ENCODE results near the gene HOXA10. TPM values are rescaled to one million over a fixed set of nuclear protein-coding genes. Genes with fewer than 3 reads are reported as not detected.

HOXA10 gene
- polyA plus RNA-seq (2013, experiment 1 of 2) = 5.6 TPM
- 6.2 TPM for polyA plus RNA-seq (2013, experiment 2 of 2)

- Histone ChIP-seq H3K4me1 (ENCODE audit: control insufficient read depth, insufficient read depth, low read length, poor library complexity, severe bottlenecking) (peaks cover 3% of the 10 kb centered on the region), H3K27ac (ENCODE audit: low read depth, low read length, severe bottlenecking) (no peak within 1 kb of the TSS), H3K4me3 (ENCODE audit: extremely low read depth, insufficient read depth, low read length, poor library complexity, severe bottlenecking) (peak within 1 kb of the TSS; percentile 26), H3K9me3 (ENCODE audit: control insufficient read depth, low read length) (no peaks in the 10 kb centered on the region), H3K36me3 (ENCODE audit: control insufficient read depth, insufficient read depth, low read length) (no peaks in the 10 kb centered on the region)
- WGBS, 2 experiments (ENCODE audit: insufficient coverage in 2 of 2) = 4 to 7% methylated on average over 58 to 63 of the region's 82 CpGs
These were observed at the start of gene HOXA10 for GRCh38 chr7:27173956-27174873. Gene HOXA10, minus strand, starts transcription at chr7:27174320. Its CDS starts 14 bp downstream, at chr7:27174306.

GRCh38 chr7:27221201-27221797, 47.2 kb upstream of the HOXA10 start:
- H3K27ac ChIP-seq (ENCODE audit: low read depth, low read length, severe bottlenecking) = no peak overlapping the region
- H3K4me3 ChIP-seq (ENCODE audit: extremely low read depth, insufficient read depth, low read length, poor library complexity, severe bottlenecking) = no peak overlapping the region
- WGBS, 2 experiments (ENCODE audit: insufficient coverage in 2 of 2) = 90 to 100% methylated on average over 1 to 2 of the region's 3 CpGs
- no peaks in the 10 kb centered on the region for H3K36me3 ChIP-seq (ENCODE audit: control insufficient read depth, insufficient read depth, low read length)
- peaks cover 10% of the 10 kb centered on the region for H3K4me1 ChIP-seq (ENCODE audit: control insufficient read depth, insufficient read depth, low read length, poor library complexity, severe bottlenecking)
- no peaks in the 10 kb centered on the region for H3K9me3 ChIP-seq (ENCODE audit: control insufficient read depth, low read length)

GRCh38 chr7:27220440-27220955, 46.4 kb upstream of the HOXA10 start:
- Histone ChIP-seq H3K4me1 (ENCODE audit: control insufficient read depth, insufficient read depth, low read length, poor library complexity, severe bottlenecking) (peaks cover 7% of the 10 kb centered on the region), H3K27ac (ENCODE audit: low read depth, low read length, severe bottlenecking) (no peak overlapping the region), H3K36me3 (ENCODE audit: control insufficient read depth, insufficient read depth, low read length) (no peaks in the 10 kb centered on the region), H3K9me3 (ENCODE audit: control insufficient read depth, low read length) (no peaks in the 10 kb centered on the region), H3K4me3 (ENCODE audit: extremely low read depth, insufficient read depth, low read length, poor library complexity, severe bottlenecking) (no peak overlapping the region)
- WGBS, 2 experiments (ENCODE audit: insufficient coverage in 2 of 2) = 86 to 90% methylated on average over 40 of the region's 45 CpGs

GRCh38 chr7:27219821-27220220, 45.7 kb upstream of the HOXA10 start:
- 89 to 100% methylated on average over 1 to 4 of the region's 4 CpGs for WGBS, 2 experiments (ENCODE audit: insufficient coverage in 2 of 2)

GRCh38 chr7:27217951-27218350, 43.8 kb upstream of the HOXA10 start:
- peaks cover 9% of the 10 kb centered on the region for H3K4me1 ChIP-seq (ENCODE audit: control insufficient read depth, insufficient read depth, low read length, poor library complexity, severe bottlenecking)
- no peaks in the 10 kb centered on the region for H3K9me3 ChIP-seq (ENCODE audit: control insufficient read depth, low read length)
- no peak overlapping the region for H3K4me3 ChIP-seq (ENCODE audit: extremely low read depth, insufficient read depth, low read length, poor library complexity, severe bottlenecking)
- no peaks in the 10 kb centered on the region for H3K36me3 ChIP-seq (ENCODE audit: control insufficient read depth, insufficient read depth, low read length)
- H3K27ac ChIP-seq (ENCODE audit: low read depth, low read length, severe bottlenecking) = no peak overlapping the region

More at GRCh38 chr7:27219821-27220220, 45.7 kb upstream of the HOXA10 start:
- Histone ChIP-seq H3K9me3 (ENCODE audit: control insufficient read depth, low read length) (no peaks in the 10 kb centered on the region), H3K4me1 (ENCODE audit: control insufficient read depth, insufficient read depth, low read length, poor library complexity, severe bottlenecking) (no peaks in the 10 kb centered on the region), H3K27ac (ENCODE audit: low read depth, low read length, severe bottlenecking) (no peak overlapping the region), H3K4me3 (ENCODE audit: extremely low read depth, insufficient read depth, low read length, poor library complexity, severe bottlenecking) (no peak overlapping the region), H3K36me3 (ENCODE audit: control insufficient read depth, insufficient read depth, low read length) (no peaks in the 10 kb centered on the region)

DNA sequence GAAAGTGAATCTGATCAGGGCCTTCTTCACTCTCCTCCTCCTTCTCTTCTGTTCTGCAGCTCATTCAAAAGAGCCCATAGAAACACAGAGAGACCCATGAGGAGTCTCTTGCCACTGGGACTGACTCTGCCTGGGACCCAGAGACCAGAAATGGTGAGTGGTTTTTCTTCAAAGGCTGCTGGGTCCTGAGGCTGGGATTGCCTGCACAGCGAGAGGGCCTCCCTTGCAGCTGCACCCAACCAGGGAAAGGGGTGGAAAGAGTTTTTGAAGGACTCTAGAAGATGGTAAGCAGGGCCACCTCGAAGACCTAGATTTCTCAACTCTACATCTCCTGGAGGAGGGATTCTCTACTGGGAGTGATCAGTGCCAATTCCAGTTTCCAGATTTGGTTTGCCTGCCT, 41.2 kb upstream of the HOXA10 start:
- Histone ChIP-seq H3K9me3 (ENCODE audit: control insufficient read depth, low read length) (no peaks in the 10 kb centered on the region), H3K36me3 (ENCODE audit: control insufficient read depth, insufficient read depth, low read length) (no peaks in the 10 kb centered on the region), H3K4me3 (ENCODE audit: extremely low read depth, insufficient read depth, low read length, poor library complexity, severe bottlenecking) (no peak overlapping the region), H3K27ac (ENCODE audit: low read depth, low read length, severe bottlenecking) (no peak overlapping the region), H3K4me1 (ENCODE audit: control insufficient read depth, insufficient read depth, low read length, poor library complexity, severe bottlenecking) (peaks cover 9% of the 10 kb centered on the region)
- WGBS, 2 experiments (ENCODE audit: insufficient coverage in 2 of 2) = 93% methylated on average over 2 of the region's 2 CpGs; no CpG with 5 or more reads in 1 of the 2 experiments

DNA sequence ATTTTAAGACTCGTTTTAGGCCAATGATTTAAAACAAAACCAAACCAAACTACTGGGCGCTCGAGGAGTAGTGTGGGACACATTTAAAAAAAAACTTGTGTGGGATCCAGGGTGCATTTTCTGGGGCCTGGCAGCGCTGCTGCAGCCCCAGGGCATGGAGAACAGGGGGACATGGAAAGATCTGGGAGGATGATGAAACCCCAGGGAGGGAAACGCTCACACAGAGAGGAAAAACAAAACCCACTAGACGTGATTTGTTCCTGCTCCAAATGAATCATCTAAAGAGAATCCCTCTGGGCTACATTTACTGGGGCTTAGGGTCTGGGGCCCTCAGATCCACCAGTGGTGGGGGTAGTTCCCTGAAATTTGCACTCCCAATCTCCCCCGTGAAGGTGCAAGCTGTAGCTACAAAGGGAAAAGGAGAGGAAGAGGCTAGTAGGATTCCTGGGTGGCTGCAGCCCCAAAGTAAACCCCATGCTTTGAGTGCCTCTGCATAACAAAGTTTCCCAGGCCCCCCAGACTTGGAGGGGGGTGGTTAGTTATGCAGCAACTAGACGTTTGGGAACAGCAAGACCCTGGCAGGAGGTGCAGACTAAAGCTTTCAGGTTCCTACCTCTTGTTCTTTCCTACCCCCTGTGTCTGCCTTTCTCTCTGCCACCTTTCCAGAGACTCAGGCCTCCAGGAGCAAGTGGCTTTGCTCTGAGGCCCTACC, 40.3 kb upstream of the HOXA10 start:
- no peaks in the 10 kb centered on the region for H3K36me3 ChIP-seq (ENCODE audit: control insufficient read depth, insufficient read depth, low read length)
- H3K4me3 ChIP-seq (ENCODE audit: extremely low read depth, insufficient read depth, low read length, poor library complexity, severe bottlenecking) = no peak overlapping the region
- 30 to 43% methylated on average over 1 to 2 of the region's 8 CpGs for WGBS, 2 experiments (ENCODE audit: insufficient coverage in 2 of 2)
- H3K4me1 ChIP-seq (ENCODE audit: control insufficient read depth, insufficient read depth, low read length, poor library complexity, severe bottlenecking) = peaks cover 9% of the 10 kb centered on the region
- no peak overlapping the region for H3K27ac ChIP-seq (ENCODE audit: low read depth, low read length, severe bottlenecking)
- H3K9me3 ChIP-seq (ENCODE audit: control insufficient read depth, low read length) = no peaks in the 10 kb centered on the region

DNA sequence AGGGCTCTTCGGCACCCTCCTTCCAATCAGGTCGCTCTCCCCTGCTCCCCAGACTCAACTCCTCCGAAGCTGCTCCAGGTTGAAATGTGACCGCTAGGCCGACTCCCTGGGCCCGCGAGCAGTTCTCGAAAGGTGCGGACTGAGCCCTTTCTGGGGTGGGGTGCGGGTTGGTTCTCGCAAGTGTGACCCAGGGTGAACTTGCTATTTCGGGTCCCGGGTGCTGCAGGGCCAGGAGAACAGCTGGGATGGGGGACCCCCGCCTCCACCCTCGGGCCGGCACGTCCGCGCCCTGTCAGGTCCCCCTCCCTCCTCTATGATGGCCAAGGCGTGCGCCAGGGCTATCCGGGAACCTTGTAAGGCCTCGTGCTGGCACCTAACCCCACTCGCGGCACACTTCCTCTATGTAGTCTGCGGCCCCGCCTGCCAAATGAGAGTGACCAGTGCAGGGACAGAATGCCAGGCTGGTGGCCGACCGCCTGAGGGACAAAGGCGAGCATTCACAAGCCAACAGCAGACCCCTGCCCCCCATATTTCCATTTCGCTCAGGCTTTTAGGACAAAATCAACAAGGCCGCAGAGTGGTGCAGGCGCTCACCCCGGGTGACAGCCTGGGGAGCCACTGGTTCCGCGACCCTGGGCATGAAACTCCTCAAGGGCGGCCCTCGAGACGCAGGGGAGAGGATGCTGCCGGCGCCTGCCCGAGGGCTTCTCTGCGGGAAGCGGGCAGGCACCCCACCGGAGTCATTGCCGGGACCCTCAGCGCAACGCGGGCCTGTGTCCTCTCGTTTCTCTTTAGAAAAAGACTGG, 39.5 kb upstream of the HOXA10 start:
- no peak overlapping the region for H3K4me3 ChIP-seq (ENCODE audit: extremely low read depth, insufficient read depth, low read length, poor library complexity, severe bottlenecking)
- WGBS, 2 experiments (ENCODE audit: insufficient coverage in 2 of 2) = 37 to 49% methylated on average over 42 to 44 of the region's 50 CpGs
- no peak overlapping the region for H3K27ac ChIP-seq (ENCODE audit: low read depth, low read length, severe bottlenecking)
- H3K4me1 ChIP-seq (ENCODE audit: control insufficient read depth, insufficient read depth, low read length, poor library complexity, severe bottlenecking) = peaks cover 9% of the 10 kb centered on the region
- no peaks in the 10 kb centered on the region for H3K36me3 ChIP-seq (ENCODE audit: control insufficient read depth, insufficient read depth, low read length)
- H3K9me3 ChIP-seq (ENCODE audit: control insufficient read depth, low read length) = no peaks in the 10 kb centered on the region

DNA sequence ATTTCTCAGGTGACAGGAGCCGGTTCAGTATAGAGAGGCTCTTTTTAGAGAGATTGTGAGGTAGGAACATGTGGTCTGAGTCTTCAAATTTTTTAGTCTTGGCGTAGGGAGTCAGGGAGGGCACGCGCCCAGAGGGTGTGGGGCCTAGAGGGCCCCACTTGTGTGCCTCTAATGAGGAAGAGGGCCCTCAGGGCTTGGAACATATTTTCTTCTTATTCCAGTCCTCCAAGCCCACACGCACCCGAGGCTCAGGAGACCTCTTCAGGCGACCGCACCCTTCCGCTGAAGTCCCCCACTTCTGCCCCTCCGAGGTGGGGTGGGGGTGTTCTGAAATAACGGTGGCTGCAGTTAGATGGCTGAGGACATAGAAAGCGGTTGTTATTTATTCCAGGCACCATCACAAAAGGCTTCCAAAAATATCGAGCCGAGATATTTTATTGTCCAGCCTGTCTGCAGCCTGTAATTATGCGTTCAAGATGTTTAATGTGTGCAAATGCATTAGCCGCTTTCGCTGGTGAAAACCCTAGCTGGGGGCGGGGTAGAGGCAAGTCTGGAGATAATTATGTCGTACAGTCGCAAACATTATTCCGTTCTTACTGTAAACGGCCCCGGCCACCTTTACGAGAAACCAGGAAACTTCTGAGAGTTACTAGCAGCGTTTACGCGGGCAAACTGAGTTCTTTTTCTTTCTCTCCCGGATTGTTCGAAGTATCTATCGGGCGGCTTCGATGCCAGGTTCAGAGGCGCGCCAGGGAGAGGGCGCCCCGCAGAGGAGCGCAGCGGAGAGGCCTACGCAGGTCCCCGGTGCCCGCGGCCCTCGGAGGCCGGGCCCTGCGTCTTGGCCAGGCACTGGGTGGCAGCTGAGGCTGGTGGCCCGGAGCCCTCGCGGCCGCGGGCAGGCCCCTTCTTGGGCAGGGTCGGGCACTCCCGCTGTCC, 38.6 kb upstream of the HOXA10 start:
- Histone ChIP-seq H3K36me3 (ENCODE audit: control insufficient read depth, insufficient read depth, low read length) (no peaks in the 10 kb centered on the region), H3K27ac (ENCODE audit: low read depth, low read length, severe bottlenecking) (no peak overlapping the region), H3K9me3 (ENCODE audit: control insufficient read depth, low read length) (no peaks in the 10 kb centered on the region), H3K4me1 (ENCODE audit: control insufficient read depth, insufficient read depth, low read length, poor library complexity, severe bottlenecking) (peaks cover 9% of the 10 kb centered on the region), H3K4me3 (ENCODE audit: extremely low read depth, insufficient read depth, low read length, poor library complexity, severe bottlenecking) (no peak overlapping the region)
- WGBS, 2 experiments (ENCODE audit: insufficient coverage in 2 of 2) = 38 to 40% methylated on average over 41 to 44 of the region's 52 CpGs
